ENCODE measurements around the gene SPRY2.
A peak's percentile ranks its signal among the peaks of the same experiment; 100 is the strongest.
"Not testable (repeated sequence)": the region's sequence is repeated elsewhere in the genome, so short reads cannot be mapped to it uniquely, and the experiment has no call there.

The SPRY2 gene

GRCh38 chr13:80355496-80356094, 14.7 kb upstream of the SPRY2 start:
- not testable (repeated sequence) for DNase-seq (ENCODE audit: low read depth)
- TF ChIP-seq CTCF (conservative IDR thresholded peaks at IDR 0.05; ENCODE audit: low read depth, low read length) = peak; percentile 8

GRCh38 chr13:80348750-80349149, 7.8 kb upstream of the SPRY2 start:
- DNase-seq (ENCODE audit: low read depth) = no peak
- no peak for TF ChIP-seq CTCF (conservative IDR thresholded peaks at IDR 0.05; ENCODE audit: low read depth, low read length)
- no peak overlapping the region for H3K4me3 ChIP-seq (ENCODE audit: low read depth, low read length)

More at GRCh38 chr13:80355496-80356094, 14.7 kb upstream of the SPRY2 start:
- H3K4me3 ChIP-seq (ENCODE audit: low read depth, low read length) = not testable (repeated sequence)

GRCh38 chr13:80348314-80348713, 7.4 kb upstream of the SPRY2 start:
- H3K4me3 ChIP-seq (ENCODE audit: low read depth, low read length) = no peak overlapping the region
- DNase-seq (ENCODE audit: low read depth) = no peak
- TF ChIP-seq CTCF (conservative IDR thresholded peaks at IDR 0.05; ENCODE audit: low read depth, low read length) = no peak

- no peak for TF ChIP-seq CTCF (conservative IDR thresholded peaks at IDR 0.05; ENCODE audit: low read depth, low read length)
- H3K4me3 ChIP-seq (ENCODE audit: low read depth, low read length) = no peak overlapping the region
- DNase-seq (ENCODE audit: low read depth) = no peak
These were observed 5.0 kb upstream of the SPRY2 start for GRCh38 chr13:80345771-80346510.

- not testable (repeated sequence) for DNase-seq (ENCODE audit: low read depth); H3K4me3 ChIP-seq (ENCODE audit: low read depth, low read length)
These were observed 3.1 kb upstream of the SPRY2 start for GRCh38 chr13:80344032-80344431.

- peak; percentile 67 for TF ChIP-seq CTCF (conservative IDR thresholded peaks at IDR 0.05; ENCODE audit: low read depth, low read length)
- peak; percentile 79 for DNase-seq (ENCODE audit: low read depth)
- H3K4me3 ChIP-seq (ENCODE audit: low read depth, low read length) = peak overlapping the region; percentile 75
These were observed 1.8 kb upstream of the SPRY2 start for GRCh38 chr13:80342471-80343371.

GRCh38 chr13:80341756-80342370, 937 bp upstream of the SPRY2 start:
- peak; percentile 73 for DNase-seq (ENCODE audit: low read depth)
- peak overlapping the region; percentile 75 for H3K4me3 ChIP-seq (ENCODE audit: low read depth, low read length)
- no peak for TF ChIP-seq CTCF (conservative IDR thresholded peaks at IDR 0.05; ENCODE audit: low read depth, low read length)
